HG03460 (cell line): ENCODE data around the gene MSRB1.
A peak's percentile ranks its signal among the peaks of the same experiment; 100 is the strongest.

ENCODE experiments used
- ATAC-seq: cut with Tn5 transposase; IDR thresholded peaks from one replicate; pipeline ENCODE4 v1.9.1; 2021; ENCODE audit not compliant: unreplicated experiment

The MSRB1 gene

DNA sequence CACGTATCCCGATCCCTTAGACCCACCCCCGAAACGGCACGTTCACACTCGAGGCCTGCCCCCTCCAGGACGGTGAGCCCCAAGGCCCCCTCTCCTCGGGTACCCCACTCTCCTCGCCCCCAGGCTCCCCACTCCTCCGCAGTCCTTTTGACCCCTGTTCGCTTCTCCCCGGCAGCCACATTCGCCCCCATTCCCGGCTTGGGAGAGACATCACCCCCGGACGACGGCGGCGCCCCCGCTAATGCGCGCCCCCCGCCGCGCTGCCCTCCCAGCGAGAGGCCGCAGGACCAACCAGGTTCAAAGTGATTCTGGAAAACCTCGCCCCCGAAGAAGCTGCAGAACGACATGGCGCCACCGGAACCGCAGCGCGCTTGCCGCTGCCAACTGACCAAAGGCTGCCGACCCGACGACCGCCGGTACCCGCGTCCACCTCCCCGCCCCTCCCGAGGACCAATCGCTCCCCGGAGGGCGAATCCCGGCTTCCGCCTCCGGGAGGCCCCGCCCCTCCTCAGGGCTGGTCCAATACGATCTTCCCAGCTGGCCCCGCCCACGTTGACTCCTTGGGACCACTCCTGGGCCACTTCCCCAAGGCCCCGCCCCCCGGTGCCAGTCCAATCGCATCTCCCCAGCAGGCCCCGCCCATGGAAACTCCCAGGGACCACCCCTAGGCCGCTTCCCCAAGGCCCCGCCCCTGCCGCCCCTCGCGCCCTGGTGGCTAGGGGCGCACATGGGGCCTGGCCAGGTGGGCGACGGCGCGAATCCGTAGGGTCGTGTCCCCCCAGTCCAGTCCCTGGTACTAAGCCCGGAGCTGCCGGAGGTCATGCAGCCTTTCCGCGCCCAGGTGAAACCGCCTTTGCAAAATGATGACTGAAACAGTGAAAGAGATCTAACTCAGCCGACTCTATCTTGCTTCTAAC, at the start of gene MSRB1:
Gene MSRB1, minus strand, starts transcription at position 390 of the 917 bp plus-strand sequence. Its CDS starts 43 bp downstream, at position 347.
- peak; percentile 84 for ATAC-seq

DNA sequence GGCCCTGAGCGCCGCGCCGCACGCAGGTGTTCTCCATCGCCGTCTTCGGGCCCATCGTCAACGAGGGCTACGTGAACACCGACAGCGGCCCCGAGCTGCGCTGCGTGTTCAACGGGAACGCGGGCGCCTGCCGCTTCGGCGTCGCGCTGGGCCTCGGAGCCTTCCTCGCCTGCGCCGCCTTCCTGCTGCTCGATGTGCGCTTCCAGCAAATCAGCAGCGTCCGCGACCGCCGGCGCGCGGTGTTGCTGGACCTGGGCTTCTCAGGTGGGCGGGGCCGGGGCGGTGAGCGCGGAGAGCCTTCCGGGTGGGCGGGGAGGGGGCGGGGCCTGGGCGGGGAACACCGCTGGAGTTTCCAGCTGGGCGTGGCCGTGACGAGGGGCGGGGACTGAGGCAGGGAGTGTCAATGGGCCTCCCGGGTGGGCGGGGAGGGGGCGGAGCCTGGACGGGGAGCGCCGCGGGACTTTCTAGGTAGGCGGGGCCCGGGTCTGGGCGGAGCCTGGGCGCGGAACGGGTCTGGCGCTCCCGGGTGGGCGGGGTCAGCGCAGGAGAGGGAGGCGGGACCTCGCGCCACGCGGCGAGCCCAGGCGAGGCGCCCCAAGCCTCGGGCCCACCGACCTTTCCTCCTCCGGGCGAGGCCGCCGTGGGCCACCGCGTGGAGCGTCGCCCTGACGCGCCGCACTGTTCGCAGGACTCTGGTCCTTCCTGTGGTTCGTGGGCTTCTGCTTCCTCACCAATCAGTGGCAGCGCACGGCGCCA, 49.1 kb upstream of the MSRB1 start:
- peak; percentile 39 for ATAC-seq

DNA sequence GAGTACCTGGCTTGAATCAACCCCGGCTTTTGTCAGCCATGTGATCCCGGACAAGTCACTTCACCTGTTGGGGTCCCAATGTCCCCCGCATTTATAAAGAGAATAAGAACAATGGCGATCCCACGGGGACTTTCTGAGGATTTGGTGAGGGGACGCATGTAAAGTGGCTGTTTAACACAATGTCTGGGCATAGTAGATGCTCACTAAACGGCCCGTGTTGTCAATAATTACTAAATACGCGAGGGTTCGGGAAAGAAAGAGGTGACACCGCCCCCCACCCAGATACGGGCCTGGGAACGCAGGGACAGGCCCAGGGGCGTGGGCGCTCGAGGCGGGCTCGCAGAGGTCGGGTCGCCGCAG, 48.6 kb upstream of the MSRB1 start:
- ATAC-seq, result no peak

DNA sequence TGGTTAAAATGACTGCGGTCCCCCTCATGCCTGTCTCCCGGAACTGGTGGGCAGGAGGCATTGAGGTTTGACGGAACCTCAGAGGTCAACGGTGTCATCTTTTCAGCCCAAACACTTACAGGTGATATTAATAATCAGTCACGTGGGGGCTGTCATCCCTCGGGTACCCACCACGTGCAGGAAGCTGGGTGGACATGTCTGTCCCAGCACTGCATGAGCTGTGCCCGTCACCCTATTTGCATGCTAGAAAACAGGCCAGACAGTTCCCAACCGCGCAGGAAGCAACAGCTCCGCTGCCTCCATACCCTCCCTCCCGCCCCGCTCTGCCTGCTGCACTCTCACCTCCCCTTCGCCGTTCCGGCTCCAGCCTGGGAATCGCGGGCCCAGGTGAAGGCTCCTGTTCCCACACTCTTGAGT, 48.1 kb upstream of the MSRB1 start:
- no peak for ATAC-seq

GRCh38 chr16:1990351-1991134, 47.5 kb upstream of the MSRB1 start:
- ATAC-seq, result no peak

DNA sequence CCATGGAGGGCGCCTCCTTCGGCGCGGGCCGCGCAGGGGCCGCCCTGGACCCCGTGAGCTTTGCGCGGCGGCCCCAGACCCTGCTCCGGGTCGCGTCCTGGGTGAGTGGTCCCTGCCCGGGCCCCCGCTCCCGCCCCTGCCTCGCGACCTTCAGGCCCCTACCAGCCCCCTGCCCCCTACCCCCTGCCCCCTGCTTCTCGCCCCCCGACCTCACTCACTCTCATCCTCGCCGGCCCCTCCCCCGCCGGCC, 47.0 kb upstream of the MSRB1 start:
- ATAC-seq, result no peak

GRCh38 chr16:1989209-1990100, 46.5 kb upstream of the MSRB1 start, which contains the start of gene SYNGR3:
SYNGR3 (plus strand) TSS chr16:1989970; CDS start chr16:1990103, 133 bp downstream.
- ATAC-seq, result no peak

- no peak for ATAC-seq
These were observed 44.2 kb upstream of the MSRB1 start for GRCh38 chr16:1987198-1987597.

DNA sequence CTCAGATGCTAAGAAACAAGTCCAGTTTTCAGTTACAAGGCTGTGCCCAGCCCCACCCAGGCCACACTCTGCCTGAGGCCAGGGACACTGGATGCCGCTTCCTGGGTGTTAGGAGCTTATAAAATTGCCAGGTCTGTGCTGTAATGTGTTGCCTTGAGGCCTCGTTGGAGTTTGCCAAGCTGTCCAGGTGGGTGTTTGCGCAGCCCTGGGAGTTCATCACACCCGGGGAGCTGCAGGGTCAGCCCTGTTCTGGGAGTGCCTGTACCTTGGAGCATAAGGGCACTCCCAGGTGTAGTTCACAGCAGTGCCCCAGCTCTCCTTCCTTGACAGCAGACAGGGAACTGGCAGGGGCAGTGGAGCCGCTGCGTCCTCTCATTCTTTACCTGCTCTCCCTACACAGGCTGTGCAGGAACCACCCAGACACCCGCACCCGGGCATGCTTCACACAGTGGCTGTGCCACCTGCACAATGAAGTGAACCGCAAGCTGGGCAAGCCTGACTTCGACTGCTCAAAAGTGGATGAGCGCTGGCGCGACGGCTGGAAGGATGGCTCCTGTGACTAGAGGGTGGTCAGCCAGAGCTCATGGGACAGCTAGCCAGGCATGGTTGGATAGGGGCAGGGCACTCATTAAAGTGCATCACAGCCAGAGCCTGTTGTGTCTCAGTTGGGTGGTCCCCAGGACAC, 42.6 kb upstream of the MSRB1 start:
- no peak for ATAC-seq

GRCh38 chr16:1984347-1985225, 41.6 kb upstream of the MSRB1 start:
- no peak for ATAC-seq

- peak; percentile 66 for ATAC-seq
These were observed 40.7 kb upstream of the MSRB1 start, which contains the start of gene GFER for GRCh38 chr16:1983544-1984346. GFER (plus strand) TSS chr16:1984193; CDS start chr16:1984219, 26 bp downstream.

- ATAC-seq, result no peak
These were observed 40.1 kb upstream of the MSRB1 start for GRCh38 chr16:1982991-1983543.

DNA sequence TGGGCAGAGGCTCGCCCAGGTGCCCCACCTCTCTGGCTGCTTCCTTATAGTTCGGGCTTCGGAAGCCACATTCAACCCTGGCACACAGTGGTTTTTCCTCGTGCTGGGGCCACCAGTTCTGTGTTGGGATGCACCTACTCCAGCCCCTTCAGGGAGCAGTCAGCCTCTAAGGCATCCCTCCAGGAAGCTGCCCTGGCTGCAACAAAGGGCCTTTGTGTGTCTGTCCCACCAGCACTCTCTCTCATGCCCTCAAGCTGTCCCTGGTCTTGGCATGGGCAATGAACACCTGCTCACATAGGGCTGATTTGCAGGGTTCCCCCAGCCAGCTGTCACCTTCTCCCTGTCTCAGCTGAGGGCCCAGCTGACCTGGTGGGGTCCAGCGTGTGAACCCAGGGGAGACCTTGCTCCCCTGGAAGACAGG, 39.0 kb upstream of the MSRB1 start:
- ATAC-seq, result no peak

GRCh38 chr16:1981398-1981836, 38.4 kb upstream of the MSRB1 start, which contains the start of gene NOXO1:
NOXO1 (minus strand) TSS chr16:1981469; CDS start chr16:1981179, 290 bp downstream.
- ATAC-seq, result no peak

DNA sequence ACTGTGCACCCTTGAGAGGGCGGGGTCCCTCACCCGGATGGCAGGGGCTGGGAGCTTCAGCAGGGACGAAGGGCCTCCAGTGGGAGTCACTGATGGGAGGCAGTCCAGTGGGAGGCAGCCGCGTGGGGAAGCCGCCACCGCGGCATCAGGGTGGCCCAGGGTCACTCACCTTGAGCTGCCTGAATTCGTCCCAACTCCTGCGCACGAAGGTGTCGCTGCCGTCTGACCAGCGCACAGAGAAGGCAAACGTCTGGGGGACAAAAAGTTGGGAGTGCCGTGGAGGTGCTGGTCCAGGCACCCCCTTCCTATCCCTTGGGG, 37.7 kb upstream of the MSRB1 start:
- ATAC-seq, result no peak

- no peak for ATAC-seq
These were observed 37.2 kb upstream of the MSRB1 start for GRCh38 chr16:1980030-1980769.
